ENCODE data around the gene ARHGEF25.
"Not testable (repeated sequence)": the region's sequence is repeated elsewhere in the genome, so short reads cannot be mapped to it uniquely, and the experiment has no call there.

Gene ARHGEF25

DNA sequence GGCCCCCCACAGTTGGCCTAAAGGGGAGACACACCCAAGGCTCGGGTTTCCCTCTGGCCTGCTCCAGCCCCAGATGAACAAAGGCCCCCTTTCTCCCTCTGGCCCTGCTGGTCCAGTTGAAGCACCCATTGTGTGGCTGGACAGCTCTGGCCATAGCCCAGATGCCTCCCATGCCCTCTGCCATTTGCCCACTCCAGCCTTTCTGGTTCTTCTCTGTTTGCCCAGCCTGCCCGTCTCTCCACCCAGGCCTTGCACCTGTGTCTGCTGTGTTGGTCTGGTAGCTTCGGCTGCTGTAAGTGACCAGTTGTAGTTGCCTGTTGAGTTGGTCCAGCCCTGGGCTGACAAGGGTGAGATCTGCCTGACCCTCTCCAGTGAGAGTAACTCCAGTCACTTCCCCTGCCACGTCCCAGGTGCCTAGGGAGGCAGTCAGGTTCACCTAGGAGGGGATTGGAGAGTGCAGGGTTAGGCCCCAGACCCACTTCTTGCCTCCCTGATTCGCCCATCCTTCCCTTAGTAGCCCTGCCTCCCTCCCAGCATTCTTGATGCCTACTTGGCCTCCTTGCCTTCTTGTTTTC is 18.7 kb downstream of the ARHGEF25 start:
- Mint-ChIP-seq H3K27ac (no peak overlapping the region), H3K27me3 (peaks cover 89% of the 10 kb centered on the region), H3K36me3 (no peaks in the 10 kb centered on the region), H3K4me3 (no peak overlapping the region), H3K4me1 (peaks cover 44% of the 10 kb centered on the region), H3K9me3 (no peaks in the 10 kb centered on the region)
- ATAC-seq: no peak

DNA sequence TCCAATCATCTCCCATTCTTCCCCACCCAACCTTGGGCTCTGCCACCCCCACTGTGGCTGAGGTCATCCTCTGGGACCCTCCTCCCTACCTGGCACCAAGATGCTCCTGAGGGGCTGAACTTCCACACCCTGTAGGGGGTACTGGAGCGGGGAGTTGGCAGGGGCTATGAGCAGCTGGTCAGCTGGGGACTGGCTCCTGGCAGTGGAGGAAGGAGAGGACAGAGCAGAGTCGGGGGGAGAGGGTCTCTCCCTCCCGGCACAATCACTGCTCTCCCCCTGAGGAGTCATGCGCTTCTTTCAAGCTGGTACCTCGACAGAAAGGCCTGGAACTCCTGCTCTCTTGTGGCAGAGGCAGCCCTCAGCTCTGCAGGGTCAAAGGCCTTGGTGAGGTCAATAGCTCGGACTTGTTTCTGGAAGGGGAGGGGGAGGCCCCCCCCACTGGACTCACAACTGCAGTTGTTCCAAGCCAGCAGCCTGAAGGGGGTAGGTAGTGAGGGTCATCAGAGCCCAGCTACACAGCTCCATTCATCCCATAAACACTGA is 19.7 kb downstream of the ARHGEF25 start:
- peaks cover 44% of the 10 kb centered on the region for H3K4me1 Mint-ChIP-seq
- H3K9me3 Mint-ChIP-seq: no peaks in the 10 kb centered on the region
- H3K27ac Mint-ChIP-seq: no peak overlapping the region
- no peaks in the 10 kb centered on the region for H3K36me3 Mint-ChIP-seq
- no peak for ATAC-seq
- peaks cover 79% of the 10 kb centered on the region for H3K27me3 Mint-ChIP-seq
- H3K4me3 Mint-ChIP-seq: no peak overlapping the region

DNA sequence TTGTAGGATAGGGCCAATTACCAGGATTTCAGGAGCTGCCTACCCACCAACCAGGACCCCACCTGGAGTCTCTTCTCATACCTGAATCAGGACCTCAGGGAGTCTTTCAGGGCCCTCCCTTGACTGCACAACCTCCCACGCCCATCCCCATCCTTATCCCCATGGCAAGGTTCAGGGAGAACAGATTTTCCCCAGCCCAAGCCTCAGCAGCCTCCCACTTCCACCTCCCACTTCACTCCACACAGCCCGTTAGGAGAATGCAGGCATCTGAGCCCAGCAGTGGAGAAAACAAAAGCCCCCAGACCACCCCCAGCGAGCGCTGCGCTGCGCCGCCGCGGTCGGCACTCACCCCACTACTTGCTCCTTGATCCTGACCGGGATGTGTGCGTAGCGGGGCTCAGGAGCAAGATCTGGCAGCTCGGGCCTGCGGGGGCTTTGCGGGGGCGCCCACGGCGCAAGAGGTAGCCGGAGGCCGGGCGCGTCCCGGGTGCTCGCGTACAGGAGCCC is 20.4 kb downstream of the ARHGEF25 start:
- Mint-ChIP-seq H3K36me3 (no peaks in the 10 kb centered on the region), H3K27me3 (peaks cover 72% of the 10 kb centered on the region), H3K9me3 (no peaks in the 10 kb centered on the region), H3K4me3 (peak overlapping the region; percentile 41), H3K4me1 (peaks cover 40% of the 10 kb centered on the region), H3K27ac (peak overlapping the region; percentile 21)
- ATAC-seq: no peak

DNA sequence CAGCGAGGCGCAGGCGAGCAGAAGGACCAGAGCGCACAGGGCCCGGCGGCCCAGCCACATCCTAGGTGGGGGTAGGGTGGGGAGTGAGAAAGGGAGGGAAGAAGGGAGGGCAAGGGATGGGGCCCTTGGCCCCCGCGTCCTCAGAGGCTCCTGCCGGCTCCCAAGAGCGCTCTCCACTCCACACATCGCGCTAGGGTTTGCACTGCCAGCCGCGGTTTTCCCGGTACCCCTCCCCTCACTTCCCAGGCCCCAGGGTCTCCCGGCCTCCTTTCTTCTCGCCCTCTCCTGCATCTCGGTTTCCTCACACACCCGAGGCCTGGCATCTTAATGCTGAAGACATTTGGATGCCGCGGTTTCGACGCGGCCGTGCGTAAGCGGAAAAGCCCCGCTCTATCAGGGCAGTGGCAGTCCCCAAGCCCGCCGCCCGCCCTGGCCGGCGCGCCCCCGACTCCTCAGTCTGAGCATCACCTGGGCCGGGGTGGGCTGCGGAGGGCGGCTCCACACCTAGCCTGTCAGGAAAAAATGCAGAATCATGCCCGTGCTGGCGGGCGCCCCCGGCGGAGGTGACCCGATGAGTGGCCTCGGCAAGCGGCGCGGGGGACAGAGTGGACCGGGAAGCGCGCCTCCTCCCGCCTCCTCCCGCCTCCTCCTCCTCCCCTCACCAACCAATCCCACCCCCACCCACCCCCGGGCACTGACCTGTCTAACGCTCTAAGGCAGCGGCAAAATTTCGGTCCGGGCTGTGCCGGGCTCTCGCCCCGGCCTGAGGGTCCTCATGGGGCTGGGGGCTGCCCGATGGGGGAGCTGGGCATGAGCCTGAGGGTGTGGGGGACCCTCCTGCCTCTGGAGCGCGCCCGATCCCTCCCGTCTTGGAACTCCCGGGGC is 21.1 kb downstream of the ARHGEF25 start:
- Mint-ChIP-seq H3K27ac (peak overlapping the region; percentile 21), H3K9me3 (no peaks in the 10 kb centered on the region), H3K4me1 (peaks cover 33% of the 10 kb centered on the region), H3K4me3 (peak overlapping the region; percentile 66), H3K36me3 (no peaks in the 10 kb centered on the region), H3K27me3 (peaks cover 65% of the 10 kb centered on the region)
- peak; percentile 25 for ATAC-seq

DNA sequence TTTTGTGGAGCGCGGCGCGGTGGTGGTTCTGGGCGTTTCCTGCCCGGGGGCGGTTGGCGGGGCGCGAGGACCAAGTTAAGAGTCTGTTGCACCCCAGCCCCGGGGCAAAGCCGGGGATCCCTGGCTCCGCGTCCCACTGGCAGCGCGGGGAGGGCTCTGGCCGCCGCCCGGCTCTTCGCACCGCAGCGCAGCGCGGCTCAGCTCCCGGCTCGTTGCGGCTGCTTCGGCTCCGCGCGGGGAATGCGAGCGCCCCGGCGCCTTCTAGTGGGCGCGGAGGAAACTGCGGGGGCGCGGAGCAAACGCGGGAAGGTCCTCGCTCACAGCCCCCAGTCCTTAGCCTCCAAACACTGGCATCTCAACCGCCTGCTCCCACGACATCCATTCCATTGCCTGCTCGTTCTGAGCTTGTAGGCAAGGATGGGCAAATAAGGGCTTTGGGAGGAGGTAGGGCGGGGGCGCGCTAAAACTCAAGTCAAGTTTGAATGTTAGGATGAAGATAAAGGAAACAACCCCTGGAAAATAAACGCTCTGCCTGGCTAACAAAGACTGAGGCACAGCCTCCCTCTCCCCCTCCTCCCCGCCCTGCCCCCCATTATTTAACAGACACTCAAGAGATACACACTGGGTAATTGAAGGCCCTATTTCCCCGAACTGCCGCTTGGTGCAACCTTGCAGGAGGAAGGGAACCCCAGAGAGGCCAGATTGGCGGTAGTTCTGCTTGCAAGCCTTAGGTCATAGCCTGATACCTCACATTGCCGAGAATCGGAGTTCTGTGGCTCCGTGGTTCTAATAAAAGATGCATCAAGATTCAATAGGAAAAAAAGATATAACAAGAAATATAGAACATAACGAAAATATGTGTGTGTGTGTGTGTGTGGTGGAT is 22.0 kb downstream of the ARHGEF25 start, which contains the start of gene B4GALNT1:
TSS of gene B4GALNT1 (minus strand) at position 244 of the 883 bp plus-strand sequence. CDS start 1,069 bp downstream, outside the sequence.
- H3K4me1 Mint-ChIP-seq: peaks cover 24% of the 10 kb centered on the region
- peak within 1 kb of the TSS; percentile 21 for H3K27ac Mint-ChIP-seq

DNA sequence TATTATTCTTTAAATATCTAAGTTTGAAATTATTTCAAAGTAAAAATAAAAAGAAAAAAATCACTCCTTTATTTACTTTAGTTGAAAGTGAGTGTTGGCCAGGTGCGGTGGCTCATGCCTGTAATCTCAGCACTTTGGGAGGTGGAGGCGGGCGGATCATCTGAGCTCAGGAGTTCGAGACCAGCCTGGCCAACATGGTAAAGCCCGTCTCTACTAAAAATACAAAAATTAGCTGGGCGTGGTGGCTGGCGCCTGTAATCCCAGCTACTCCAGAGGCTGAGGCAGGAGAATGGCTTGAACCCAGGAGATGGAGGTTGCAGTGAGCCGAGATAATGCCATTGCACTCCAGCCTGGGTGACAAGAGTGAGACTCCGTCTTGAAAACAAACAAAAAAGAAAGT is 25.5 kb downstream of the ARHGEF25 start:
- H3K36me3 Mint-ChIP-seq, H3K4me3 Mint-ChIP-seq, ATAC-seq, H3K27ac Mint-ChIP-seq, H3K9me3 Mint-ChIP-seq: not testable (repeated sequence)
- peaks cover 16% of the 10 kb centered on the region for H3K4me1 Mint-ChIP-seq
- peaks cover 55% of the 10 kb centered on the region for H3K27me3 Mint-ChIP-seq

More for the DNA sequence above, 22.0 kb downstream of the ARHGEF25 start, which contains the start of gene B4GALNT1:
- peaks cover 57% of the 10 kb centered on the region for H3K27me3 Mint-ChIP-seq
- H3K4me3 Mint-ChIP-seq: peak within 1 kb of the TSS; percentile 66
- ATAC-seq: peak; percentile 80
- H3K36me3 Mint-ChIP-seq: no peaks in the 10 kb centered on the region
- no peaks in the 10 kb centered on the region for H3K9me3 Mint-ChIP-seq

DNA sequence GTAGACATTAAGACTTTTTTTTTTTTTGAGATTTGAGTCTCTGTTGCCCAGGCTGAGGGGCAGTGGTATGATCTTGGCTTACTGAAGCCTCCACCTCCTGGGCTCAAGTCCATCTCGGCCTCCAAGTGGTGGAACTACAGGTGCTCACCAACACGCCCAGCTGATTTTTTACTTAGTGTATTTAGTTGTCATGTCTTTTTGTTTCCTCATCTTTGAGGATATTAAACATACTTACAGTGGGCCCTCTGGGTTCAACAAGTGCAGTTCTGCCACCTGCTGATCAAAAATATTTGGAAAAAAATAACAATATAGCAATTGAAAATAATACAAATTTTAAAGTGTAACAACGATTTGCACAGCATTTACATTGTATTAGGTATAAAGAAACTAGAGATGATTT is 26.1 kb downstream of the ARHGEF25 start:
- ATAC-seq: no peak
- H3K9me3 Mint-ChIP-seq: no peaks in the 10 kb centered on the region
- no peak overlapping the region for H3K4me3 Mint-ChIP-seq
- no peak overlapping the region for H3K27ac Mint-ChIP-seq
- peaks cover 9% of the 10 kb centered on the region for H3K4me1 Mint-ChIP-seq
- no peaks in the 10 kb centered on the region for H3K36me3 Mint-ChIP-seq
- peaks cover 55% of the 10 kb centered on the region for H3K27me3 Mint-ChIP-seq

DNA sequence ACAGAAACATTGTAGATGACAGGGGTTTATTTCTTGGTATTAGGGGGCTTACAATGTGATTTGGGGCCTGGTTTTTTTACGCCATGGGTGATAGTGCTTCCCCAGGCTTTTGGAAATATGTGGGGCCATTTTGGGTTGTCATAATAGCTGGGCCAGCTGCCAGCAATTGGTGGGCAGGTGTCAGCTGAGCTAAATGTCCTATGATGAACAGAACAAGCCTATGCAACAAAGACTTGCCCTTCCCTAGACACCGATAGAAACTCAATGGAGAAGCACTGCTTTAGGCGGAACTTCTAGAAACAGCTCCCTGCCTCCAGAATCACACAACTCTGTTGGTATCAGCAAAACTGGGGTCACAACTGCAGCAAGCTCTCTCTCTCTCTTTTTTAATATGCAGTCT is 26.9 kb downstream of the ARHGEF25 start:
- Mint-ChIP-seq H3K27ac (no peak overlapping the region), H3K36me3 (no peaks in the 10 kb centered on the region), H3K4me1 (peaks cover 7% of the 10 kb centered on the region), H3K27me3 (peaks cover 58% of the 10 kb centered on the region), H3K9me3 (no peaks in the 10 kb centered on the region), H3K4me3 (no peak overlapping the region)
- ATAC-seq: no peak

DNA sequence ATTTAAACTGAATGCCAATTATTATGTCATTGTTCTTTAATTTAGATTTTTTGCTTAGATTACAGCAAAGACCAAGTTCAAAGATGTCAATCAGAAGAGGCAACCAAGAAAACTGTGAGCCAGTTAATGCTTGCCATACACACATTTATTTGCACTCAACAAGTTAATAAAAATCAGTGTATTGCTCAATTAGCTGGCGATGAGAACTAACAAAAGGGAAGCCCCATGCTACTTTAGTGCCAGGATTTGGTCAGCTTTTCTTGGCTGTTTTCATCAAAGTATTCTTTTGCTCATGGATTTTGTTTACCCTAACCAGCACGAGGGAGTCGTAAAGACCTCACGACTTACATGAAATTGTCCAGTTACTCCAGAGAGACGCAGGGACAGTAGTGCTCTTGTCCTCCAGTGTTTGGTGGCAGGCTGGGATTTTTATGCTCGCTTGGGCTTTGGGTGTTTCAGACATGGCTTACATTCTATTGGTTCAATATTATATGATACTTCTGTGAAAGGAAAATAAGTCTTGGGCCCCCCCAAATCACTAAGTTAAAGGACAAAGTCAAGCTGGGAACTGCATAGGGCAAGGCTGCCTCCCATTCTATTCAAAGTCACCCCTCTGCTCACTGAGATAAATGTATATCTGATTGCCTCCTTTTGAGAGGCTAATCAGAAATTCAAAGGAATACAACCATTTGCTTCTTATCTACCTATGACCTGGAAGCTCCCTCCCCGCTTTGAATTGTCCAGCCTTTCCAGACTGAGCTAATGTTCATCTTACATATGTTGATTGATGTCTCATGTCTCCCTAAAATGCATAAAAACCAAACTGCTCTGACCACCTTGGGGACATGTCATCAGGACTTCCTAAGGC is 29.2 kb downstream of the ARHGEF25 start:
- H3K27me3 Mint-ChIP-seq: peaks cover 48% of the 10 kb centered on the region

DNA sequence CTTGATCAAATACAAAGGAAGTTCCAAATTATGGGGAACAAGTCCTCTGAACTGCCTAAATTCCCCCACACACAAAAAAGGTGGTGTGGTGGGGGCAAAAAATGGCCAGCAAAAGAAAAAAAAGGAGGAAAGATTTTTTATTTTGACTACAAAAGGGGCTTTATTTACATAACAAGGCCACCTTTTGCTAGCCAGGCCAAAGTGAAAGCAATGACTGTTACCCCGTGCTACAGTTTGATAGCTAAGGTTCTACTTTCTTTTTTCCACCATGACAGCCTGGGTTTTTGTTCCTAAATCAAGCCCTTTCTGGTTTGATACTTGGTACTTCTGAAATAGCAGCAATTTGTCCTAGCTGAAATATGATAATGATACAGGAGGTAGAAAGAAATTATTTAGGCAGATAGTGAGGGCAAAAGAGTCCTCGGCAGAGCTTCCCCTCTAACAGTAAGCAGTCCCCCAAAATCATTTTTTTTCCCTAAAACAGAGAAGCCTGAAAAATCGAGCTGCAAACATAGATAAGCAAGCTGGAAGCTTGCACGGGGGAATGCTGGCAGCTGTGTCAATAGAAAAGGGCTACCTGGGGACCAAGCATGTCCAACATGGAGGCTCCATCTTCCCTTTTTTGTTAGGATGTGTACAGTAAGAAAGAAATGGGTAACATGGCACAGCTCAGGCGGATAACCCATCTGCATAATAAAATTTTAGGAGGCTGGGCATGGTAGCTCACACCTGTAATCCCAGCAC is 30.6 kb downstream of the ARHGEF25 start:
- no peak for ATAC-seq
- Mint-ChIP-seq H3K9me3 (no peaks in the 10 kb centered on the region), H3K27me3 (peaks cover 48% of the 10 kb centered on the region), H3K27ac (no peak overlapping the region), H3K4me3 (no peak overlapping the region), H3K4me1 (no peaks in the 10 kb centered on the region), H3K36me3 (no peaks in the 10 kb centered on the region)

More for the DNA sequence above, 29.2 kb downstream of the ARHGEF25 start:
- Mint-ChIP-seq H3K9me3 (no peaks in the 10 kb centered on the region), H3K27ac (no peak overlapping the region), H3K4me3 (no peak overlapping the region), H3K4me1 (no peaks in the 10 kb centered on the region), H3K36me3 (no peaks in the 10 kb centered on the region)
- no peak for ATAC-seq

DNA sequence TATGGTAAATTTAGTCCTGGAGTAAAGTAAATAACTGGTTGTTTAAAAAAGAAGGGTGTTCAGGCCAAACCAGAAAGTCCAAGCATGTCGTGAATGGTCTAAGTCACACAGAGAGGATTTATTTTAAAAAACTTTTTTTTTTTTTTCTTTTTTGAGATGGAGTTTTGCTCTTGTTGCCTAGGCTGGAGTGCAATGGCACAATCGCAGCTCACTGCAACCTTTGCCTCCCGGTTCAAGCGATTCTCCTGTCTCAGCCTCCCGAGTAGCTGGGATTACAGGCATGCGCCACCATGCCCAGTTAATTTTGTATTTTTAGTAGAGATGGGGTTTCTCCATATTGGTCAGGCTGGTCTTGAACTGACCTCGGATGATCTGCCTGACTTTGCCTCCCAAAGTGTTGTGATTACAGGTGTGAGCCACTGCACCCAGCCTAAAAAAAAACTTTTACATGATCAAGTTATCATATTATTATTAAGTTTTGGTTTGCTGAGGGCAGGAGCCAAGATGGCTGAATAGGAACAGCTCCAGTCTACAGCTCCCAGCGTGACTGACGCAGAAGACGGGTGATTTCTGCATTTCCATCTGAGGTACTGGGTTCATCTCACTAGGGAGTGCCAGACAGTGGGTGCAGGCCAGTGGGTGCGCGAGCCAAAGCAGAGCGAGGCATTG is 34.9 kb downstream of the ARHGEF25 start:
- H3K4me3 Mint-ChIP-seq, H3K9me3 Mint-ChIP-seq, ATAC-seq, H3K27ac Mint-ChIP-seq, H3K36me3 Mint-ChIP-seq, H3K4me1 Mint-ChIP-seq: not testable (repeated sequence)
- peaks cover 21% of the 10 kb centered on the region for H3K27me3 Mint-ChIP-seq

DNA sequence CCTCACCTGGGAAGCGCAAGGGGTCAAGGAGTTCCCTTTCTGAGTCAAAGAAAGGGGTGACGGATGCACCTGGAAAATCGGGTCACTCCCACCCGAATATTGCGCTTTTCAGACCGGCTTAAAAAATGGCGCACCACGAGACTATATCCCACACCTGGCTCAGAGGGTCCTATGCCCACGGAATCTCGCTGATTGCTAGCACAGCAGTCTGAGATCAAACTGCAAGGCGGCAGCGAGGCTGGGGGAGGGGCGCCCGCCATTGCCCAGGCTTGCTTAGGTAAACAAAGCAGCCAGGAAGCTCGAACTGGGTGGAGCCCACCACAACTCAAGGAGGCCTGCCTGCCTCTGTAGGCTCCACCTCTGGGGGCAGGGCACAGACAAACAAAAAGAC is 35.4 kb downstream of the ARHGEF25 start:
- H3K4me3 Mint-ChIP-seq, H3K36me3 Mint-ChIP-seq, ATAC-seq, H3K27ac Mint-ChIP-seq, H3K4me1 Mint-ChIP-seq, H3K9me3 Mint-ChIP-seq: not testable (repeated sequence)
- peaks cover 15% of the 10 kb centered on the region for H3K27me3 Mint-ChIP-seq

DNA sequence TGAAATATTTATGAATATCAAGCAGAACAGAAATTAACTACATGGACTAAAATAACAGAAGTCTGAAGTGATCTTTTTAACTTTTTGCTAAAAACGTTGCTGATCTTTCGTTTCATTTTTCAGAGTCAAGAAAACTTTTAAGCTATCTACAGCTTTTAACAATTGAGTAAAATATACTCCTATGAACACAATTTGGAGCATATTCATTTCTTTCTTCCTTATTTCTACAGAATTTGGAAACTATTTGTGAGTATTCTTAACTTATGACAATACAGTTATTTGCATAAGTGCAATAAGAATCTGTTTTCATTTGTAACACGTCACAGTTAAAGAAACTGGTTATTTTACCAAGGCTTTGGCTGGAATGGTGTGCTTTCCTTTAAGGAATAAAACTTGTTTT is 42.8 kb downstream of the ARHGEF25 start:
- ATAC-seq: no peak

More for the DNA sequence above, 42.8 kb downstream of the ARHGEF25 start:
- Mint-ChIP-seq H3K9me3 (no peaks in the 10 kb centered on the region), H3K4me3 (no peak overlapping the region), H3K27ac (no peak overlapping the region), H3K27me3 (peaks cover 5% of the 10 kb centered on the region), H3K4me1 (no peaks in the 10 kb centered on the region), H3K36me3 (no peaks in the 10 kb centered on the region)
